ENCODE data around the gene ABAT. TPM values are rescaled to one million over a fixed set of nuclear protein-coding genes. Genes with fewer than 3 reads are reported as not detected.

Gene ABAT
- total RNA-seq, 2 experiments from 2014 or later: 2.0 to 6.7 TPM

- Histone ChIP-seq H3K4me1 (ENCODE audit: insufficient read depth, low read length, poor library complexity, severe bottlenecking) (no peaks in the 10 kb centered on the region), H3K9me3 (ENCODE audit: low read length) (no peaks in the 10 kb centered on the region), H3K27ac (ENCODE audit: low read depth, low read length, poor library complexity, severe bottlenecking) (no peak overlapping the region), H3K79me2 (ENCODE audit: insufficient read depth, low read depth, low read length) (no peaks in the 10 kb centered on the region), H4K20me1 (ENCODE audit: insufficient read depth, low read length) (no peaks in the 10 kb centered on the region), H2AFZ (ENCODE audit: low read length) (no peak overlapping the region), H3K36me3 (ENCODE audit: insufficient read depth, low read length) (no peaks in the 10 kb centered on the region), H3K9me2 (ENCODE audit: insufficient read depth, low read length) (no peaks in the 10 kb centered on the region), H3K4me2 (ENCODE audit: low read length) (no peak overlapping the region), H3K4me3 (ENCODE audit: low read depth, low read length, poor library complexity, severe bottlenecking) (no peak overlapping the region)
- no TSS peak for BruUV-seq (replicated peaks)
- POLR2A ChIA-PET: no interaction called here
- CTCF ChIA-PET (ENCODE audit: unreplicated experiment): no interaction called here
- intact Hi-C loops (cut with micrococcal nuclease; ENCODE audit: unreplicated experiment): no loop called here
- DNase-seq (ENCODE audit: low spot score): no peak
- no peak for TF ChIP-seq CTCF (conservative IDR thresholded peaks at IDR 0.05; ENCODE audit: low read length)
- no peak for TF ChIP-seq EZH2phosphoT487 (IDR thresholded peaks at IDR 0.05; ENCODE audit: borderline replicate concordance, low read depth, low read length)
Measured at GRCh38 chr16:8756755-8757154, 82.3 kb downstream of the ABAT start.

GRCh38 chr16:8758022-8758421, 83.6 kb downstream of the ABAT start:
- DNase-seq (ENCODE audit: low spot score): no peak
- H3K4me1 ChIP-seq (ENCODE audit: insufficient read depth, low read length, poor library complexity, severe bottlenecking): no peaks in the 10 kb centered on the region
- CTCF ChIA-PET (ENCODE audit: unreplicated experiment): no interaction called here

GRCh38 chr16:8760021-8760420, 85.6 kb downstream of the ABAT start:
- no TSS peak for BruUV-seq (replicated peaks)
- Histone ChIP-seq H3K36me3 (ENCODE audit: insufficient read depth, low read length) (no peaks in the 10 kb centered on the region), H3K9me2 (ENCODE audit: insufficient read depth, low read length) (no peaks in the 10 kb centered on the region), H4K20me1 (ENCODE audit: insufficient read depth, low read length) (no peaks in the 10 kb centered on the region), H3K4me2 (ENCODE audit: low read length) (no peak overlapping the region), H2AFZ (ENCODE audit: low read length) (no peak overlapping the region), H3K27ac (ENCODE audit: low read depth, low read length, poor library complexity, severe bottlenecking) (no peak overlapping the region), H3K9me3 (ENCODE audit: low read length) (no peaks in the 10 kb centered on the region), H3K4me1 (ENCODE audit: insufficient read depth, low read length, poor library complexity, severe bottlenecking) (no peaks in the 10 kb centered on the region), H3K4me3 (ENCODE audit: low read depth, low read length, poor library complexity, severe bottlenecking) (no peak overlapping the region), H3K79me2 (ENCODE audit: insufficient read depth, low read depth, low read length) (no peaks in the 10 kb centered on the region)
- ChIA-PET CTCF (ENCODE audit: unreplicated experiment) (no interaction called here), POLR2A (no interaction called here)
- intact Hi-C loops (cut with micrococcal nuclease; ENCODE audit: unreplicated experiment): no loop called here
- TF ChIP-seq CTCF (conservative IDR thresholded peaks at IDR 0.05; ENCODE audit: low read length): no peak
- DNase-seq (ENCODE audit: low spot score): no peak

More at GRCh38 chr16:8758022-8758421, 83.6 kb downstream of the ABAT start:
- BruUV-seq (replicated peaks): no TSS peak
- H3K4me3 ChIP-seq (ENCODE audit: low read depth, low read length, poor library complexity, severe bottlenecking): no peak overlapping the region
- H4K20me1 ChIP-seq (ENCODE audit: insufficient read depth, low read length): no peaks in the 10 kb centered on the region
- H3K27ac ChIP-seq (ENCODE audit: low read depth, low read length, poor library complexity, severe bottlenecking): no peak overlapping the region
- H3K9me3 ChIP-seq (ENCODE audit: low read length): no peaks in the 10 kb centered on the region
- no peak for TF ChIP-seq EZH2phosphoT487 (IDR thresholded peaks at IDR 0.05; ENCODE audit: borderline replicate concordance, low read depth, low read length)
- no peak for TF ChIP-seq CTCF (conservative IDR thresholded peaks at IDR 0.05; ENCODE audit: low read length)
- no peaks in the 10 kb centered on the region for H3K79me2 ChIP-seq (ENCODE audit: insufficient read depth, low read depth, low read length)
- intact Hi-C loops (cut with micrococcal nuclease; ENCODE audit: unreplicated experiment): no loop called here
- no peaks in the 10 kb centered on the region for H3K9me2 ChIP-seq (ENCODE audit: insufficient read depth, low read length)
- POLR2A ChIA-PET: no interaction called here
- H2AFZ ChIP-seq (ENCODE audit: low read length): no peak overlapping the region
- H3K36me3 ChIP-seq (ENCODE audit: insufficient read depth, low read length): no peaks in the 10 kb centered on the region
- H3K4me2 ChIP-seq (ENCODE audit: low read length): no peak overlapping the region

All from OCI-LY7 (cell line).